Ascending aorta (tissue), 2 donors: Measurements from ENCODE around the gene ABLIM3. TPM values are rescaled to one million over a fixed set of nuclear protein-coding genes. Genes with fewer than 3 reads are reported as not detected.

Experiments
- DNase-seq, 2 donors: peaks; one replicate each; pipeline ENCODE4 v3.0.0-alpha.2; 2019; ENCODE audit warnings: low spot score in 2 of 2
- H3K27ac ChIP-seq, 2 donors: fragments of 200-600 bp; sonication (generic); one replicate each; pipeline ENCODE4 v1.5.1; 2016 to 2017; ENCODE audit warnings: mild to moderate bottlenecking in 1 of 2
- H3K27me3 ChIP-seq: fragments of 200-600 bp; sonication (generic); one replicate; pipeline ENCODE4 v1.5.1; 2017
- H3K36me3 ChIP-seq, 2 donors: fragments of 200-600 bp; sonication (generic); one replicate each; pipeline ENCODE4 v1.5.1; 2016
- H3K4me1 ChIP-seq, 2 donors: fragments of 200-600 bp; sonication (generic); one replicate each; pipeline ENCODE4 v1.5.1; 2016 to 2017; ENCODE audit warnings: mild to moderate bottlenecking in 1 of 2
- H3K4me3 ChIP-seq, 2 donors: fragments of 200-600 bp; sonication (generic); one replicate each; pipeline ENCODE4 v1.5.1; 2016 to 2017; ENCODE audit warnings: mild to moderate bottlenecking in 1 of 2
- H3K9me3 ChIP-seq, 2 donors: fragments of 200-600 bp; sonication (generic); one replicate each; pipeline ENCODE4 v1.5.1; 2016
- intact Hi-C: fragments of 100-400 bp; cut with DNase I; formaldehyde crosslinking; loops from one replicate; pipeline ENCODE4 v1.15.1; 2023
- total RNA-seq: library from RNA; depleted of rRNA; stranded (reverse); fragments of >200 nt; gene quantifications from one replicate; pipeline ENCODE4 v1.1.0, GENCODE V29; 2016
- TF ChIP-seq, protein P1 (sequence below), 3 experiments: fragments of 200-600 bp in 2 of 3; fragments of 450-650 bp in 1 of 3; sonication (generic) in 2 of 3; IDR thresholded peaks; one replicate each; pipeline ENCODE4 v1.5.1; 2016 to 2019; ENCODE audit warnings: antibody characterized with exemption in 3 of 3, mild to moderate bottlenecking in 1 of 3, moderate library complexity in 1 of 3

ABLIM3 gene
- total RNA-seq, 1 donor from 2014 or later, result 25.8 TPM

DNA sequence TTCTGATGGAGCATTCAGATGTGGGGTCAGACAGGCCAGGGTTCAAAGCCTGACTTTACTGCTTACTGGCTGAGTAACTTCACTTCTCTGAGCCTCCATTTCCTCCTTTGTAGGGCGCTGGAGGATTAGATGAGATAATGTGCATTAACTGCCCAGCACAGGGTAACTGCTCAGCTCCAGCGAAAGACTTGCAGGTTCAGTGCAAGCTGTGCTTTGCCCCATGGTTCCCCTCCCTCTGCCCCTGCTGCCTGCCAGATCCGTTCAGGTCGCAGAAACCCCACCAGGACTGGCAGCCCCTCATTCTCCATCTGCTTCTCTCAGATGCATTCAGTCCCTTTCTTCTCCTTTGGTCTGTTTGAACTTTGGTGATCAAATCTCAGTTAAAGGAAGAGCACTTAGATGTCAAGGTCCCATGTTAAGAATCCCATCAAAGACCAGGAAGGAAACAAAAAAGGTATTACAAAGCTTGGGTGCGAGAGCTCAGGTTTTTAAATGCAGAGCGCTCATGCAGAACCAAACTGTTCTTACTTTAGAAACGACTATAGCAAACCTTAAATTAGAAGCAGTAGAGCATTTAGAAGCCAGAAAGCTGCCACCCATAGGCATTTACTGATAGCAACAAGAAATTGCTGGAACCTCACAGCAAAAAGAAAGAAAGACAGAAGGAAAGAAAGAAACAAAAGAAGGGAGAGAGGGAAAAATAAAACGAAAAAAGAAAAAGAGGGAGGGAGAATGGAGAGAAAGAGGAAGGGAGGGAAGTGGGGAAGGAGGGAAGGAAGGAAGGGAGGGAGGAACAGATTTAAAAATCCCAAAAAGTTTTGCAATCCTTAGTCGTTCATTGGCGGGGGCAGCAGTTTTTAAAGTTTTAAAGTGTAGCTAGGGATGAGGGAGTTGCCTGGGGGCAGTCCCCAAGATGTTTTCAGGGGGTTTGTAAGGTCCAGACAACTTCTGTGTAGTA is 153.9 kb downstream of the ABLIM3 start:
- Histone ChIP-seq H3K4me1 (no peaks in the 10 kb centered on the region), H3K27ac (no peak overlapping the region), H3K4me3 (no peak overlapping the region), H3K36me3 (no peaks in the 10 kb centered on the region), H3K27me3 (no peaks in the 10 kb centered on the region), H3K9me3 (no peaks in the 10 kb centered on the region)
- DNase-seq, result no peak
- TF ChIP-seq, protein P1, sequence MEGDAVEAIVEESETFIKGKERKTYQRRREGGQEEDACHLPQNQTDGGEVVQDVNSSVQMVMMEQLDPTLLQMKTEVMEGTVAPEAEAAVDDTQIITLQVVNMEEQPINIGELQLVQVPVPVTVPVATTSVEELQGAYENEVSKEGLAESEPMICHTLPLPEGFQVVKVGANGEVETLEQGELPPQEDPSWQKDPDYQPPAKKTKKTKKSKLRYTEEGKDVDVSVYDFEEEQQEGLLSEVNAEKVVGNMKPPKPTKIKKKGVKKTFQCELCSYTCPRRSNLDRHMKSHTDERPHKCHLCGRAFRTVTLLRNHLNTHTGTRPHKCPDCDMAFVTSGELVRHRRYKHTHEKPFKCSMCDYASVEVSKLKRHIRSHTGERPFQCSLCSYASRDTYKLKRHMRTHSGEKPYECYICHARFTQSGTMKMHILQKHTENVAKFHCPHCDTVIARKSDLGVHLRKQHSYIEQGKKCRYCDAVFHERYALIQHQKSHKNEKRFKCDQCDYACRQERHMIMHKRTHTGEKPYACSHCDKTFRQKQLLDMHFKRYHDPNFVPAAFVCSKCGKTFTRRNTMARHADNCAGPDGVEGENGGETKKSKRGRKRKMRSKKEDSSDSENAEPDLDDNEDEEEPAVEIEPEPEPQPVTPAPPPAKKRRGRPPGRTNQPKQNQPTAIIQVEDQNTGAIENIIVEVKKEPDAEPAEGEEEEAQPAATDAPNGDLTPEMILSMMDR (IDR thresholded peaks at IDR 0.05), result no peak
- intact Hi-C loops, result no loop called here

DNA sequence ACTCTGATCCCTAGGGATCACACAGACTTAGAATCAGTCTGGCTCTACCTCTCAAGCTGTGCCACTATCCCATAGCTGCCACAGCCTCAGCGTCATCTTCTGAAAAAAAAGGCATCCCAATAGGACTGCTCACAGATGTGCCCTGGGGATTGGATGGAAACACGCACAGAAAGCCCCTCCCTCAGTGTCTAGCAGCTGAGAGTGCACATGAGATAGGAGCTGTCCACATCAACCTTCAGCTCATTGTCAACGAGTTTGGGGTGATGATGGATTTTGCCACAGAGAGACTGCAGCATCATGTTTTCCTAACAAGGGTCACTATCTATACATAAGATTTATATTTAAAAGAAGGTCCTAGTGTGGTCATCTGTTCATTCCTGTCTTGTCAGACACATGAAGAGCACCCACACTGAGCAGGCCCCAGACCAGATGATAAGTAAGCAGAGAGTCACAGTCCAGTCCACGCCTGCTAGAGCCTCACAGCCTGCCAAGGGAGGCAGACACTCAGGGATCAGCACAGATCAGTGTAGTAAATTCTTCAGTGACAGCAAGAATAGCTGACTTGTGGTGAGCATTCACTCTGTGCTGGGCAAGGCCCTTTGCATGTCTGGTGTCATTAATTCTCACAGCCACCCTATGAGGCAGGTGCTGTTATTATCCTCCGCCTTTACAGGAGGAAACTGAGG is 156.2 kb downstream of the ABLIM3 start:
- Histone ChIP-seq H3K9me3 (no peaks in the 10 kb centered on the region), H3K27ac (no peak overlapping the region), H3K4me1 (no peaks in the 10 kb centered on the region), H3K36me3 (no peaks in the 10 kb centered on the region), H3K27me3 (no peaks in the 10 kb centered on the region), H3K4me3 (no peak overlapping the region)
- no peak for DNase-seq
- intact Hi-C loops, result no loop called here
- TF ChIP-seq, protein P1 (IDR thresholded peaks at IDR 0.05), result no peak

DNA sequence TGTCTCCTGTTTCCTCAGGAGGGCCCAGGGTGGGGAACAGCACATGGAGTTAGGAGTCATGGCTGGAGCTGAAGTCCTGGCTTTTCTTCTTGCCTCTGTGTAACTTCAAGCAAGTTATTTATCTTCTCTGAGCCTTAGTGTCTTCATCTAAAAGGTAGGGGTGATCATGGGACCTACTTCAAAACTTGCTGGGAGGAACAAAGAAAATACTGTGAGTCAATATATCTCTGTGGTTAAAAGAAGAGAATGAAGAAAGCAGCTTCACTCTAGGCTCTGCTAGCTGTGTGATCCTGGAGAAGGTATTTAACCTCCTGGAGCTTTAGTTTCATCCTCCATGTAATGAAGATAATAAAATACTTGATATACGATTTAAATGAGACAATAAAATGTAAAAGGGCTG is 156.9 kb downstream of the ABLIM3 start:
- Histone ChIP-seq H3K9me3 (no peaks in the 10 kb centered on the region), H3K27ac (no peak overlapping the region), H3K36me3 (no peaks in the 10 kb centered on the region), H3K4me3 (no peak overlapping the region), H3K27me3 (no peaks in the 10 kb centered on the region), H3K4me1 (no peaks in the 10 kb centered on the region)
- TF ChIP-seq, protein P1 (IDR thresholded peaks at IDR 0.05), result no peak
- intact Hi-C loops, result no loop called here
- no peak for DNase-seq

DNA sequence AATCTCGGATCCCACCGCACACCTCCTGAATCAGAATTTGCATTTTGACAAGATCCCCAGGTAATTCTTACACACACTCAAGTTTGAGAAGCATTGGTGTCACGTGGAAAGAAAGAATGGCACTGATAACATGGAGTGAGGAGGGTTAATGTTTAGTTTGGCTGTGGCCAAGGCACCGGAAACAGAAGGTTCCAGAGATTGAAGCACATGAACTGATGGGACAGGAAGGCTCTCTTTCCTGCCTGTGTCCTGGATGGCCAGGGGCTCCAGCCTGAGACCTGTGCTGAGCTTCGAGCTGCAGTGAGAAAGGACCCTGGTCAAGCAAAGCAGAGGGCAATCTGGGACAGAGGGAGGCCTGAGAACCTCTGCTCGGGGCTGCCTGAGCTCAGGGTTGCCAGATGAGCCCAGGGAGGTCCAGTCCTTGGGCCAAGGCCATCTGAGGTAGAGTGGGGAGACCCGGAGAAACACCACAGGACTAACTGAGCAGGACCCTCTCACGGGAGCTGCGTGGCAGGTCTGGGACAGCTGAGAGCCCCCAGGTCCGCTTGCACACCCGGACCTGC is 157.6 kb downstream of the ABLIM3 start:
- TF ChIP-seq, protein P1 (IDR thresholded peaks at IDR 0.05), result no peak
- intact Hi-C loops, result no loop called here
- Histone ChIP-seq H3K36me3 (no peaks in the 10 kb centered on the region), H3K4me3 (no peak overlapping the region), H3K27ac (peak overlapping the region in 1 of 2 donors; percentile 9), H3K9me3 (no peaks in the 10 kb centered on the region), H3K27me3 (no peaks in the 10 kb centered on the region), H3K4me1 (no peaks in the 10 kb centered on the region)
- no peak for DNase-seq

DNA sequence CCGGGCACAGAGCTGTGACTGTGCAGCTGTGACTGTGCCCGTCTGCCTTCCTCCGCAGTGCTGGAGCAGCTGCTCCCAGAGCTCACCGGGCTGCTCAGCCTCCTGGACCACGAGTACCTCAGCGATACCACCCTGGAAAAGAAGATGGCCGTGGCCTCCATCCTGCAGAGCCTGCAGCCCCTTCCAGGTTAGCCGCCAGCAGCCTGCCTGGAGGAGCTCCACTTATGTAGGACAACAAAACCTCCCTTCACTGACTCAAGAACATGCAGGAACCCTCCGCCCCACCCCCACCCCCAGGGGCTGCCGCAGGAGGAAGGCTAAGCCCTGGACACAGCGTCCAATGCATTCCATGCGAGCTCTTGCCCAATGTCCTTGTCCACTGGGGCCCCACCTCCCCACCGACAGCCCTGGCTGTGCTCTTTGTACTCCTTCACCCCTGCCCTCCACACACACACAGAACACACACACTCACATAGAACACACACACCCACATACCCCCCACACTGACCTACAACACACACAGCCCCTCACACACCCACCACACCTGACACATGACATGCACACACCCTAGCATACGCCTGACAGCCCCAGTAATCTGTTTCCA is 158.3 kb downstream of the ABLIM3 start:
- Histone ChIP-seq H3K4me3 (no peak overlapping the region), H3K36me3 (no peaks in the 10 kb centered on the region), H3K4me1 (no peaks in the 10 kb centered on the region), H3K9me3 (no peaks in the 10 kb centered on the region), H3K27ac (peak overlapping the region in 1 of 2 donors; percentile 9), H3K27me3 (no peaks in the 10 kb centered on the region)
- intact Hi-C loops, result no loop called here
- no peak for DNase-seq
- TF ChIP-seq, protein P1 (IDR thresholded peaks at IDR 0.05), result no peak
